Heart left ventricle (tissue), 16 donors: ENCODE data around the gene SNRPA. TPM values are rescaled to one million over a fixed set of nuclear protein-coding genes. Genes with fewer than 3 reads are reported as not detected.

ENCODE experiments used
- ATAC-seq, 4 donors: fragments of 200-7000 bp; cut with Tn5 transposase; one replicate each; pipeline ENCODE4 v1.9.1; 2020 to 2022; ENCODE audit warnings: moderate library complexity in 4 of 4, mild to moderate bottlenecking in 3 of 4, moderate number of reproducible peaks in 1 of 4
- DNase-seq, 5 donors: peaks; one replicate each; pipeline ENCODE4 v3.0.0-alpha.2; 2020
- H3K27ac ChIP-seq, 12 donors: fragments of 200-600 bp; sonication (generic) in 4 of 12; one replicate each; pipeline versions ENCODE4 v1.5.0 to v1.8.0; 2016 to 2022; ENCODE audit warnings: mild to moderate bottlenecking in 2 of 12
- H3K27me3 ChIP-seq, 9 donors: fragments of 200-600 bp; sonication (generic) in 2 of 9; one replicate each; pipeline versions ENCODE4 v1.5.1 to v1.8.0; 2016 to 2022; ENCODE audit warnings: mild to moderate bottlenecking in 3 of 9
- H3K36me3 ChIP-seq, 9 donors: fragments of 200-600 bp; sonication (generic) in 2 of 9; one replicate each; pipeline versions ENCODE4 v1.5.0 to v1.8.0; 2018 to 2022; ENCODE audit warnings: mild to moderate bottlenecking in 2 of 9
- H3K4me1 ChIP-seq, 12 donors: fragments of 200-600 bp; sonication (generic) in 4 of 12; one replicate each; pipeline versions ENCODE4 v1.5.0 to v1.8.0; 2016 to 2022; ENCODE audit warnings: mild to moderate bottlenecking in 3 of 12
- H3K4me3 ChIP-seq, 12 donors: fragments of 200-600 bp; sonication (generic) in 4 of 12; one replicate each; pipeline versions ENCODE4 v1.5.0 to v1.8.0; 2017 to 2022; ENCODE audit warnings: mild to moderate bottlenecking in 9 of 12, moderate library complexity in 4 of 12
- H3K9me3 ChIP-seq, 12 donors: fragments of 200-600 bp; sonication (generic) in 4 of 12; one replicate each; pipeline versions ENCODE4 v1.5.0 to v1.8.0; 2016 to 2022; ENCODE audit warnings: mild to moderate bottlenecking in 1 of 12
- CTCF ChIP-seq, 12 donors: fragments of 200-600 bp; sonication (generic) in 4 of 12; IDR thresholded peaks; one replicate each; pipeline versions ENCODE4 v1.5.0 to v1.8.0; 2018 to 2022; ENCODE audit warnings: antibody characterized with exemption in 12 of 12, mild to moderate bottlenecking in 5 of 12
- POLR2A ChIP-seq, 2 donors: fragments of 450-650 bp; IDR thresholded peaks; one replicate each; pipeline ENCODE4 v1.6.1; 2017; ENCODE audit warnings: antibody characterized with exemption in 2 of 2, mild to moderate bottlenecking in 2 of 2, moderate library complexity in 2 of 2
- WGBS, 4 donors: extraction: QIAGEN DNeasy Blood & Tissue Kit in 2 of 4; methylation state at CpG; one replicate each; pipeline versions ENCODE4 v1.1.5 to v1.1.7; 2013 to 2018; 5-methylcytosine and 5-hydroxymethylcytosine counted together
- intact Hi-C, 10 donors: fragments of 100-400 bp; cut with DNase I; formaldehyde crosslinking; loops; one replicate each; pipeline versions ENCODE4 v1.11.1 to v1.14.2; 2022
- polyA plus RNA-seq, 2 donors: library from polyadenylated mRNA; stranded (reverse); fragments of 200-250 nt; gene quantifications; one replicate each; pipeline ENCODE4 v1.2.3, GENCODE V29; 2013
- total RNA-seq, 9 donors: library from RNA; depleted of rRNA in 2 of 9; stranded (reverse); fragments of >200 nt in 2 of 9; fragmentation: NEBNext Ultra II Directional in 3 of 9; extraction: Animal tissue kit (Norgen Biotek cat#: 25700) in 3 of 9; gene quantifications; one replicate each; pipeline versions ENCODE4 v1.1.0 to v1.2.4, GENCODE V29; 2016 to 2023
- donor health status: ischemic (EF 13 %, LVEDD 7.1; RV severe dilation, severe dysfunction).
- donor health status: healthy with polysubstance abuse.
- donor health status: DM: no; HTN: yes; CAD: no.
- donor health status: DM: no; HTN: no; CAD: no.
- donor health status: ischemic (EF 25% LVEDD 6.9; RV normal size, moderate dysfunction).
- donor health status: ischemic (EF 25% LVEDD 5.7; RV mildly dilated, moderate dysfunction).
- donor health status: healthy.
- donor health status: DM: yes; HTN: yes; CAD: no.
- donor health status: ischemic (EF 35%, LVEDD 5.7; RV mildly dilated, moderate dysfunction).
- donor health status: nonischemic (EF 11% LVEDD 7.7; RV severe dilation, severe dysfunction).
- donor health status: DM: yes; HTN: yes; CAD: no.
- donor health status: PGD.
- donor health status: ischemic (EF 29% LVEDD 5.4; RV normal size, mild dysfunction).
- donor health status: nonischemic (EF 23%, LVEDD 6.1; RV moderate dilation, normal function).

SNRPA gene
- total and polyA plus RNA-seq, 11 donors, result 22.5 to 50.2 (median 31.6) TPM

- peaks cover 5 to 70% (median 46%) of the 10 kb centered on the region in 12 donors for H3K4me1 ChIP-seq
- DNase-seq (peak in 2 of 5 donors; percentile 40 to 66), ATAC-seq (no peak)
- H3K36me3 ChIP-seq, result peaks cover 0 to 21% (median 14%) of the 10 kb centered on the region in 9 donors
- no peaks in the 10 kb centered on the region for H3K27me3 ChIP-seq
- no peaks in the 10 kb centered on the region for H3K9me3 ChIP-seq
- peak overlapping the region; percentile 95 to 99 (median 97) for H3K27ac ChIP-seq
- TF ChIP-seq POLR2A (IDR thresholded peaks at IDR 0.05), result no peak
- no peak for TF ChIP-seq CTCF (IDR thresholded peaks at IDR 0.05)
- peak overlapping the region; percentile 65 to 98 (median 82) for H3K4me3 ChIP-seq
- intact Hi-C loops, result loop anchor here in 6 of 10 donors (2.0 to 10.0 kb wide), 6 partner anchors 35 to 101 kb away; partner anchors contain the start of genes ACTMAP (in 2 of the 6) and SNRPA (in 2 of the 6)
- 5 to 12% (median 7%) methylated on average over 8 of the region's 8 CpGs for WGBS, 4 donors
Observed at GRCh38 chr19:40716031-40716481, 34.9 kb upstream of the SNRPA start.

- WGBS, 4 donors, result 0 to 1% (median 1%) methylated on average over 25 to 76 of the region's 76 CpGs
- peak; percentile 53 to 74 for TF ChIP-seq POLR2A (IDR thresholded peaks at IDR 0.05)
- peak in 6 of 12 donors; percentile 13 to 38 (median 24) for TF ChIP-seq CTCF (IDR thresholded peaks at IDR 0.05)
Observed at GRCh38 chr19:40716482-40717324, 34.3 kb upstream of the SNRPA start, which contains the start of the genes COQ8B and ITPKC. Gene COQ8B, minus strand, starts transcription at chr19:40716886. Its CDS starts 2,254 bp downstream, at chr19:40714632. Gene ITPKC, plus strand, starts transcription at chr19:40717112. Its CDS starts 24 bp downstream, at chr19:40717136.

GRCh38 chr19:40717325-40717879 lies 33.6 kb upstream of the SNRPA start:
- ATAC-seq (no peak), DNase-seq (no peak)
- Histone ChIP-seq H3K4me1 (peaks cover 9 to 82% (median 58%) of the 10 kb centered on the region in 12 donors), H3K27me3 (no peaks in the 10 kb centered on the region), H3K9me3 (no peaks in the 10 kb centered on the region), H3K4me3 (peak overlapping the region; percentile 65 to 98 (median 82)), H3K36me3 (peaks cover 0 to 15% (median 5%) of the 10 kb centered on the region in 9 donors), H3K27ac (peak overlapping the region; percentile 95 to 99 (median 97))
- WGBS, 4 donors, result 0 to 1% (median 0%) methylated on average over 6 to 20 of the region's 20 CpGs
- TF ChIP-seq CTCF (IDR thresholded peaks at IDR 0.05) (no peak), POLR2A (IDR thresholded peaks at IDR 0.05) (no peak)
- intact Hi-C loops, result loop anchor here in 6 of 10 donors (2.0 to 10.0 kb wide), 6 partner anchors 33 to 100 kb away; partner anchors contain the start of genes ACTMAP (in 2 of the 6) and SNRPA (in 2 of the 6)

More at GRCh38 chr19:40716482-40717324, 34.3 kb upstream of the SNRPA start, which contains the start of the genes COQ8B and ITPKC:
- Histone ChIP-seq H3K36me3 (peaks cover 0 to 15% (median 8%) of the 10 kb centered on the region in 9 donors), H3K27ac (peak within 1 kb of the TSS; percentile 95 to 99 (median 97)), H3K4me1 (peaks cover 5 to 77% (median 52%) of the 10 kb centered on the region in 12 donors), H3K27me3 (no peaks in the 10 kb centered on the region), H3K4me3 (peak within 1 kb of the TSS; percentile 65 to 98 (median 82)), H3K9me3 (no peaks in the 10 kb centered on the region)
- DNase-seq (peak; percentile 100), ATAC-seq (peak; percentile 71 to 85 (median 82))
- intact Hi-C loops, result loop anchor here in 6 of 10 donors (2.0 to 10.0 kb wide), 6 partner anchors 34 to 101 kb away; partner anchors contain the start of genes ACTMAP (in 2 of the 6) and SNRPA (in 2 of the 6)
